GM18508 (cell line): ENCODE results near the gene KDM4C.
"Not testable (repeated sequence)": the region's sequence is repeated elsewhere in the genome, so short reads cannot be mapped to it uniquely, and the experiment has no call there.

Experiments used
- ATAC-seq: cut with Tn5 transposase; IDR thresholded peaks from one replicate; pipeline ENCODE4 v1.9.1; 2021; ENCODE audit warnings: moderate number of reproducible peaks; ENCODE audit not compliant: insufficient read depth, unreplicated experiment

The KDM4C gene

GRCh38 chr9:6763244-6763643, 5.5 kb downstream of the KDM4C start:
- ATAC-seq: no peak

GRCh38 chr9:6764011-6764410, 6.2 kb downstream of the KDM4C start:
- no peak for ATAC-seq

DNA sequence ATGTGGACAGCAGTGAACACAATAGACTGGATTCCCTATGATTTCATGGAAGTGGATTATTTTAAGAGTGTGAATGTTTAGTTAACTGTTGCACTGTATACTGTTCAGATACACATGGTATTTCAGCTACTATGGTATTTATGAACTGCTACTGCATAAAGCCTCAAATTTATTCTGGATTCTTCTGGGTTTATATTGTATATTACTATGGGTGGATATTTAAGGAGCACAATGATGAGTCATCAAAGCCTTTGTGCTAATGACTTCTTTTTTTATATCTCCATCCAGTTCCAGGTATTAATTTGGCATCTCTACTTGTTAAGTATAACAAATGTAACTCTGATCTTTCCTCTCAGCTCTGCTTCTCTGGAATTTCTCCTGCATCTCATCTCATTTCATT, 6.8 kb downstream of the KDM4C start:
- no peak for ATAC-seq

- no peak for ATAC-seq
These were observed 7.2 kb downstream of the KDM4C start for GRCh38 chr9:6764950-6765349.

GRCh38 chr9:6765396-6765795, 7.6 kb downstream of the KDM4C start:
- no peak for ATAC-seq

DNA sequence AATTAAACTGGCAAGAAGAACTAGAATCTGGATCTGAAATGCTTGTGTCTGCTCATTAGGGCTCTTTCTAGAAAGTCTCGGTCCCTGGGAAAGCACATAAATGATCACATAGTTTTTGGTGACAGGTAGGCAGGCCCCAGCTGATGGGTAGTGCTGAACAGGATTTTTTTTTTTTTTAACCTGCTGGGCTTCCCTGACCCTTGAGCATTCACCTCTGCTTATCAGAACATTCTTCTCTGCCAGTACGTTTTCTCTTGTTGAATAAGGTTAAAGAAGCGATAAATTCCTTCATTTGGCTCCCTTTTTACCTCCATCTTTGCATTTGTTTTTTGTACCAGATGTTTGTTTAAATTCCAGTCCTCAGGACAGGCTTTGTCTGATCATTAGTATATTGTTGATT, 8.8 kb downstream of the KDM4C start:
- ATAC-seq: no peak

- not testable (repeated sequence) for ATAC-seq
These were observed 10.8 kb downstream of the KDM4C start for GRCh38 chr9:6768587-6768986.

DNA sequence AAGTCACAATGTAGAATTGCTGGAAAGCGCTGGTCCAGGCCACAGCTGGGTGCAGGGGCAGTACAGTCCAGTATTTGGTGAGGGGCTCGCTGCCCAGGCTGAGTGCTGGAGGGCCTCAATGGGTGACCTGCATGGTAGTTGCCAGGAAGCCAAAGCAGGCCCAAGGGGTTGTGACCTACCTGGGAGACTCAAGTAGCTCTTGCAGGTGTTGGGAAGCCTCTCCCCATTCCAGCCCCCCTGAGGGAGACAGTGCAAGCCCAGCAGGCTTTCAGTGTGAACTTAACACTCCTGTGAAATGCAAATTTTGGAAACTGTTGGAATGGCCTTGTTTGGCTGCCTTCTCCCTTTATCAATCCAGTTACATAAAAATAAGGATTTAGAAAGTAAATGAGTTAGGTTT, 13.9 kb downstream of the KDM4C start:
- no peak for ATAC-seq

DNA sequence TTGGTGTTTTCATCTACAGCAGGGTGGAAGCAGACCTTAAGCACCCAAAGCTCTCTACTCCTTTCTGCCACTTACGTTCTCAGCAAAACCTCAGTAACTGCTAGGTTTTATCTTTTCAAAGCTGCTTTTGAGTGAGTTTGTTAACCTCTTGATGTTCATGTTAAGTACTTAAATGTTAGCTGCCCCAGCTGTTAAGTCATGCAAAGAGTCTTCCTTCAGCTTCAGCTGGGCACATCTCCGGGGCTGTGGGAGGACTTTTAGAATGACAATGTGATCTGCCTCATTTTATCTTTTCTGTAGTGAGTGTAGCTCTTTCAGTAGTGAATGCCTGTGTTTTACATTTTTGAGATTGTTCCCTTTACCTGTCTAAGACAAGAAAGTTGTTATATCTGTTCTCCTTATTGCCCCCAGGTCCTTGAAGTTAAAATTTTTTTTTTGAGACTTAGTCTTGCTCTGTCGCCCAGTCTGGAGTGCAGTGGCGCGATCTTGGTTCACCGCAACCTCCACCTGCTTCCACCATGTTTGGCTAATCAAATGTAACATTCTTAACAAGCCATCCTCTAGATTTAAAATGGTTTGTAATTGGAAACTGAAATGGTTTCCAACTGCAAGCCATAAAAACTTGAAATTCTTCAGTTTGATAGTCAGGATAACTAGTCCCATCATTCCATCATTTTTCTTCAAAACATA, 19.6 kb downstream of the KDM4C start:
- peak; percentile 62 for ATAC-seq

- no peak for ATAC-seq
These were observed 21.9 kb downstream of the KDM4C start for GRCh38 chr9:6779417-6780241.

GRCh38 chr9:6780690-6781089, 22.9 kb downstream of the KDM4C start:
- no peak for ATAC-seq

GRCh38 chr9:6781476-6781875, 23.7 kb downstream of the KDM4C start:
- no peak for ATAC-seq

DNA sequence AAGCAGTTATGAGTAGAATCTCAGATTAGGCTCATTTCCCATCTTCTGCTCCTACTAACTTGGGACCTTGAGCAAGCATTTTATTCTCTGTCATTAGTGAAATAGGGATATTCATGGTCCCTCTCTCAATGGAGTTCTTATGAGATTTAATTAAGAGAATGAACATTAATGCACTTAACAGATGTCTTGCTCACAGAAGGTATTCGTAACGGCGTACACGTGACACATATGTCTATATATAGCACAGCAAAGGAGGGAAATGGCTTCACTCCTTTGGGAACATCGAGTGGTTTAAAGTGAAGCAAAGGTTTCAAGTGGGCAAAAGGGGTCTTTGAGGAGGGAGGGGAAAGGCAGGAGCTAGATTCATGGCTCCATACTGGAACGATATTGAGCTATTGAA, 24.6 kb downstream of the KDM4C start:
- no peak for ATAC-seq

DNA sequence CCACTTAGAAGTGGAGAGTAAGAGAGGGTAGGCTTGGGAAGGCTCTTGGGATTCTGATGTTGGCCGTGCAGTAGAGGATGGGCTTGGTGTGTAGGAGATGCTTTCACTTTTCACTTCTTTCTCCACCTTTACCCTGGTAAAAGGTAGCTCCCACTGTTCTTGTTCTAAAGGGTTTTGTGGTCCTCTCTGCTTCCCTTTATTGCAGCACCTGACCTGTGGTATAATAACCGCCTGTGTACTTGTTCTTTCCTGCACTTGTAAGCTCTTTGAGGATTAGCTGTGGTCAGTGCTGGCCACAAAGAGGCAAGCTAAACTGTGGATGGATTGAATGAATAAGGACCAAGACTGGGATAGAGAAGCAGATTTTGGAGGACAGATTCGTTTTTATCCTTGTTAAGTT, 25.2 kb downstream of the KDM4C start:
- ATAC-seq: no peak

DNA sequence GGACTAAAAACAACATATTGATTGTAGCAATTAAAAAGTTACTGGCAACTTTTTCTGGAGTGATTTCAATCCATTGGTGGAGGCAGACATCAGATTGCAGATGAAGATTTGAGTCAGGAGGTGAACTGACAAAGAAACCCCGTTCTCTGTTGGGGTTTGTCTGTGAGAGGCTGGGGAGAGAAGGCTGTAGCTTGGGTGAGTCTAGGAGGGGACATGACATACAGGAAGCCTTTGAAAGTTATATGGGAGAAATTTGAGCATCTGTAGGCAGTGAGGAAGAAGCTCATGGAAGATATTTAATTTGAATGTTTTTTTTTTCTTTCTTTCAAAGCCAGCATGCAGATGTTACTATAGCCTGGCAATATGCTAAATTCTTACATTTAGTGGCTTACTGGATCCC, 26.0 kb downstream of the KDM4C start:
- ATAC-seq: no peak

GRCh38 chr9:6785682-6786081, 27.9 kb downstream of the KDM4C start:
- no peak for ATAC-seq

- no peak for ATAC-seq
These were observed 30.0 kb downstream of the KDM4C start for GRCh38 chr9:6787793-6788161.

DNA sequence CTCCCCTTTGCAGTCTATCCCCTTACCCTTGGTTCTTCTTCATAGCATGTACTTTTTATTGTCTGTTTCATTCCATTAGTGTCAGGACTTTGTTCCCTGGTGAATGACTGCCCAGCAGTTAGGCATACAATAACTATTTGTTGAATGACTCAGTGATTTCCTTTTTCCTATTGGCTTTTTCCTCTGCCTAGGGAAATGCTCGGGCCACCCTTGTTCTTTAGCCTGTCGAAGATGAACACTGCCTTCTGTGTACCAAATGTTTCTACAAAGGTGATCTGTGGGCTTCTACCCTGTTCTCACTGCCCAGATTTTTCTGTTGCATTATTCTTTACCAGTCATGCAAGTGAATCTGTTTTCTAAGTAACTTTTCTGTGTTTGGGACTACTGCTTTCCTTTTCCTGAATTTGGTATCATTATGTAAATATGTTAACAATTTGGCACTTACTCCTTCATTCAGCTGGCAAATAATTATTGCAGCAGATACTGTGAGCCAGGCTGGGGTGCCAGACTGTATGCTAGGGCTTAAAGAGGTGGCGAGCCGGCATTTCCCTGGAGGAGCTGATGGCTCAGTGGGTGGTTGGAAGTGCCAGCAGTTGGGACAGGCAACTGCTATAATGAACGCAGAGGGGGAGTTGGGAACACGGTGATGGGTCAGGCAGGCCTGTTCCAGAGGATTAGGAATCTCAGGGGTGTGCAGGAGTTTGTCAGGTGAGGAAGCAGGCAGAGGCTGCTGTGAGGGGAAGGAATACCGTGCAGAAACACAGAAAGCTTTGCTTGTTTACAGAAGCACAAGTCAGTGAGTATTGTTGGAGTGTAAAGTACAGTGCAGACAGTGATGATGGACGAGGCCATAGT, 30.6 kb downstream of the KDM4C start:
- ATAC-seq: no peak

- not testable (repeated sequence) for ATAC-seq
These were observed 31.2 kb downstream of the KDM4C start for GRCh38 chr9:6789017-6789338.

- ATAC-seq: no peak
These were observed 33.1 kb downstream of the KDM4C start for GRCh38 chr9:6790866-6791265.

- ATAC-seq: no peak
These were observed 35.4 kb downstream of the KDM4C start for GRCh38 chr9:6793203-6793602.
